Natural killer cell (primary cell): Measurements from ENCODE around the gene P4HB. TPM values are rescaled to one million over a fixed set of nuclear protein-coding genes. Genes with fewer than 3 reads are reported as not detected.

Experiments
- ATAC-seq, 3 donors: fragments of 150-1000 bp in 2 of 3; fragments of 200-7000 bp in 1 of 3; cut with Tn5 transposase; 1 replicate in 1 of 3; 2 replicates in 2 of 3; pipeline ENCODE4 v1.10.0; 2021; ENCODE audit warnings: mild to moderate bottlenecking in 2 of 3, moderate library complexity in 2 of 3
- DNase-seq, 2 donors: peaks; one replicate each; pipeline versions ENCODE4 v3.0.0 to v3.0.0-alpha.2; 2013 to 2021; ENCODE audit warnings: mixed read lengths in 1 of 2
- H3K27ac ChIP-seq: one replicate; pipeline ENCODE4 v1.5.1; 2013; ENCODE audit warnings: mild to moderate bottlenecking, low read length
- H3K27me3 ChIP-seq: one replicate; pipeline ENCODE4 v1.6.1; 2013; ENCODE audit warnings: low read length; ENCODE audit not compliant: control insufficient read depth, insufficient read depth
- H3K36me3 ChIP-seq: one replicate; pipeline ENCODE4 v1.6.1; 2013; ENCODE audit warnings: low read length; ENCODE audit not compliant: control insufficient read depth, insufficient read depth
- H3K4me1 ChIP-seq: one replicate; pipeline ENCODE4 v1.6.1; 2013; ENCODE audit warnings: low read length; ENCODE audit not compliant: control insufficient read depth, insufficient read depth
- H3K4me3 ChIP-seq: one replicate; pipeline ENCODE4 v1.5.1; 2013; ENCODE audit warnings: low read length
- H3K9me3 ChIP-seq: one replicate; pipeline ENCODE4 v1.6.1; 2013; ENCODE audit warnings: low read length; ENCODE audit not compliant: control insufficient read depth, insufficient read depth
- H3K27ac Mint-ChIP-seq, 2 donors: one replicate each; pipeline ENCODE4 v1.8.0; 2022; ENCODE audit warnings: mild to moderate bottlenecking in 2 of 2, mixed read lengths in 2 of 2, moderate library complexity in 1 of 2
- H3K27me3 Mint-ChIP-seq, 2 donors: one replicate each; pipeline ENCODE4 v1.8.0; 2022; ENCODE audit warnings: low read depth in 2 of 2, mixed read lengths in 2 of 2
- H3K36me3 Mint-ChIP-seq: one replicate; pipeline ENCODE4 v1.8.0; 2022; ENCODE audit warnings: mixed read lengths
- H3K4me1 Mint-ChIP-seq, 2 donors: one replicate each; pipeline ENCODE4 v1.8.0; 2022; ENCODE audit warnings: mixed read lengths in 2 of 2
- H3K4me3 Mint-ChIP-seq: one replicate; pipeline ENCODE4 v1.8.0; 2022; ENCODE audit warnings: mild to moderate bottlenecking, moderate library complexity, mixed read lengths
- H3K9me3 Mint-ChIP-seq, 2 donors: one replicate each; pipeline ENCODE4 v1.8.0; 2022; ENCODE audit warnings: mixed read lengths in 2 of 2
- WGBS: methylation state at CpG from one replicate; pipeline ENCODE4 v1.1.7; 2013; ENCODE audit warnings: missing lambda C conversion rate; ENCODE audit not compliant: insufficient coverage; 5-methylcytosine and 5-hydroxymethylcytosine counted together
- intact Hi-C: fragments of 100-400 bp; cut with micrococcal nuclease; formaldehyde crosslinking; loops from one replicate; pipeline ENCODE4 v1.14.2; 2022
- total RNA-seq, 4 donors: library from RNA; stranded (reverse); fragments of 120-200 nt in 1 of 4; gene quantifications; one replicate each; pipeline versions ENCODE4 v1.2.3 to v1.2.4, GENCODE V29; 2013 to 2022
- TF ChIP-seq, protein P1 (sequence below): fragments of 200-600 bp; IDR thresholded peaks from one replicate; pipeline ENCODE4 v1.8.0; 2022; ENCODE audit warnings: antibody characterized with exemption

Gene P4HB
- total RNA-seq, 3 donors from 2014 or later (not counting 1 experiment from before 2014, with no cell fraction given) = 334 to 468 (median 386) TPM

GRCh38 chr17:81821603-81822311, 38.6 kb downstream of the P4HB start:
- Histone ChIP-seq H3K27me3 (no peaks in the 10 kb centered on the region), H3K36me3 (peaks cover 7% of the 10 kb centered on the region), H3K27ac (no peak overlapping the region), H3K4me3 (no peak overlapping the region), H3K4me1 (peaks cover 3% of the 10 kb centered on the region), H3K9me3 (no peaks in the 10 kb centered on the region)
- Mint-ChIP-seq H3K4me3 (no peak overlapping the region), H3K4me1 (peaks cover 0 to 7% of the 10 kb centered on the region in 2 donors), H3K36me3 (no peaks in the 10 kb centered on the region), H3K27me3 (peaks cover 0 to 7% of the 10 kb centered on the region in 2 donors), H3K27ac (no peak overlapping the region), H3K9me3 (no peaks in the 10 kb centered on the region)
- ATAC-seq (no peak), DNase-seq (no peak)
- 82% methylated on average over 20 of the region's 20 CpGs for WGBS
- TF ChIP-seq, protein P1, sequence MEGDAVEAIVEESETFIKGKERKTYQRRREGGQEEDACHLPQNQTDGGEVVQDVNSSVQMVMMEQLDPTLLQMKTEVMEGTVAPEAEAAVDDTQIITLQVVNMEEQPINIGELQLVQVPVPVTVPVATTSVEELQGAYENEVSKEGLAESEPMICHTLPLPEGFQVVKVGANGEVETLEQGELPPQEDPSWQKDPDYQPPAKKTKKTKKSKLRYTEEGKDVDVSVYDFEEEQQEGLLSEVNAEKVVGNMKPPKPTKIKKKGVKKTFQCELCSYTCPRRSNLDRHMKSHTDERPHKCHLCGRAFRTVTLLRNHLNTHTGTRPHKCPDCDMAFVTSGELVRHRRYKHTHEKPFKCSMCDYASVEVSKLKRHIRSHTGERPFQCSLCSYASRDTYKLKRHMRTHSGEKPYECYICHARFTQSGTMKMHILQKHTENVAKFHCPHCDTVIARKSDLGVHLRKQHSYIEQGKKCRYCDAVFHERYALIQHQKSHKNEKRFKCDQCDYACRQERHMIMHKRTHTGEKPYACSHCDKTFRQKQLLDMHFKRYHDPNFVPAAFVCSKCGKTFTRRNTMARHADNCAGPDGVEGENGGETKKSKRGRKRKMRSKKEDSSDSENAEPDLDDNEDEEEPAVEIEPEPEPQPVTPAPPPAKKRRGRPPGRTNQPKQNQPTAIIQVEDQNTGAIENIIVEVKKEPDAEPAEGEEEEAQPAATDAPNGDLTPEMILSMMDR = no peak
- intact Hi-C loops = no loop called here

DNA sequence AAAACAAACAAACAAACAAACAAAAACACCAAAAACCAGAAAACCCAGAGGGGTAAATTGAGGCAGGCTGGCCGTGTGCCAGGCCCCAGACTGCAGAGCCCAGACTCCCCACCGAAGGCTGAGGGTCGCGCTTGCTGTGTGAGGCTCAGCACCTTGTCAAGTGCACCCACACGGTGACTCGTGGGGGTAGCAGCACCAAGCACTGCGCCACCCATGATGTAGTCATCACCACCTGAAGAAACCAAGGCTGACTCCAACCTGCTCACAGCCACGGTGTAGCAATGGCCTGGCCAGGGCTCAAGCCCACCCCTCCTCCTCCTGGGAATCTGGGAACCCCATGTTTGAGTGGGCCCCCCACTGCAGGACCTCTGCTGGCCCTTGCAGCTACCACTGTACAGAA, 39.2 kb downstream of the P4HB start:
- no peak overlapping the region for H3K27ac Mint-ChIP-seq
- peaks cover 1 to 7% of the 10 kb centered on the region in 2 donors for H3K27me3 Mint-ChIP-seq
- no peak for ATAC-seq
- H3K4me1 Mint-ChIP-seq = peaks cover 0 to 5% of the 10 kb centered on the region in 2 donors
- intact Hi-C loops = no loop called here
- H3K4me3 Mint-ChIP-seq = no peak overlapping the region
- no peaks in the 10 kb centered on the region for H3K36me3 Mint-ChIP-seq
- WGBS = 88% methylated on average over 8 of the region's 8 CpGs
- H3K4me3 ChIP-seq = no peak overlapping the region
- no peaks in the 10 kb centered on the region for H3K9me3 ChIP-seq
- DNase-seq = no peak
- H3K4me1 ChIP-seq = peaks cover 3% of the 10 kb centered on the region
- no peaks in the 10 kb centered on the region for H3K27me3 ChIP-seq
- H3K27ac ChIP-seq = no peak overlapping the region
- no peaks in the 10 kb centered on the region for H3K9me3 Mint-ChIP-seq
- H3K36me3 ChIP-seq = peaks cover 7% of the 10 kb centered on the region
- TF ChIP-seq, protein P1 = no peak

DNA sequence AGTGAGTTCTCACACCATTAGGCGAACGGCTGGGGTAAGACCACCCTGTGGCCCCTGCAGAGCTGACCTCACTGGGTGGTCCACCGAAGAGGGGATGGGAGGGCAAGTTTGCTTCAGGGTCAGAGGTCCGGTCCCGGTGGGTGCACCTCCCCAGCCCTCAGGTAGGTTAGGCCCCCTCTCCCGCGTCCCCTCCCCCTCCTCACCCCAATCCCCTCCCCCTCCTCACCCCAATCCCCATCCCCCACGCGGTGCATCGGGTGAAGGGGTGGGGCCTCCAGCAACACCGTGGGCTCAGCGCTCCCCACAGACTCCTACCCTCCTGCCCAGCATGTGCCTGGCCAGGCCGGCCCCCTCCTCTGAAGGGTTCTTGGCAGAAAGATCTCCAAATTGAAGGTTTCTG, 40.6 kb downstream of the P4HB start:
- no peaks in the 10 kb centered on the region for H3K9me3 Mint-ChIP-seq
- Histone ChIP-seq H3K4me3 (no peak overlapping the region), H3K27ac (no peak overlapping the region), H3K9me3 (no peaks in the 10 kb centered on the region), H3K27me3 (no peaks in the 10 kb centered on the region), H3K36me3 (peaks cover 7% of the 10 kb centered on the region), H3K4me1 (peaks cover 3% of the 10 kb centered on the region)
- no peak overlapping the region for H3K4me3 Mint-ChIP-seq
- no peak overlapping the region for H3K27ac Mint-ChIP-seq
- ATAC-seq = no peak
- 38% methylated on average over 9 of the region's 13 CpGs for WGBS
- intact Hi-C loops = no loop called here
- H3K36me3 Mint-ChIP-seq = no peaks in the 10 kb centered on the region
- H3K4me1 Mint-ChIP-seq = no peaks in the 10 kb centered on the region
- DNase-seq = no peak
- peaks cover 3 to 7% of the 10 kb centered on the region in 2 donors for H3K27me3 Mint-ChIP-seq
- TF ChIP-seq, protein P1 = no peak

- H3K27me3 Mint-ChIP-seq = peaks cover 3 to 7% of the 10 kb centered on the region in 2 donors
- DNase-seq = no peak
- 71% methylated on average over 7 of the region's 7 CpGs for WGBS
- H3K4me3 Mint-ChIP-seq = no peak overlapping the region
- no peaks in the 10 kb centered on the region for H3K9me3 Mint-ChIP-seq
- intact Hi-C loops = no loop called here
- Histone ChIP-seq H3K27ac (no peak overlapping the region), H3K9me3 (no peaks in the 10 kb centered on the region), H3K4me1 (peaks cover 3% of the 10 kb centered on the region), H3K36me3 (no peaks in the 10 kb centered on the region), H3K27me3 (no peaks in the 10 kb centered on the region), H3K4me3 (no peak overlapping the region)
- no peak for ATAC-seq
- TF ChIP-seq, protein P1 = no peak
- no peak overlapping the region for H3K27ac Mint-ChIP-seq
- no peaks in the 10 kb centered on the region for H3K4me1 Mint-ChIP-seq
- H3K36me3 Mint-ChIP-seq = no peaks in the 10 kb centered on the region
Observed at GRCh38 chr17:81817758-81818147, 42.6 kb downstream of the P4HB start.
